Caco-2 (cell line): ENCODE results near the gene URI1. TPM values are rescaled to one million over a fixed set of nuclear protein-coding genes. Genes with fewer than 3 reads are reported as not detected.

ENCODE experiments used
- BruUV-seq: library from RNA; stranded (reverse); fragments of 400-500 nt; replicated peaks from 2 replicates; lab custom pipeline; 2021; lab: Mats Ljungman, UMichigan
- CTCF ChIA-PET: fragments of 300-600 bp; sonication (Branson Sonifier 250); formaldehyde crosslinking; loops from one replicate; lab custom pipeline; 2022; ENCODE audit warnings: antibody characterized with exemption; lab: Charles Lee
- POLR2A ChIA-PET: fragments of 300-600 bp; sonication (Branson Sonifier 250); formaldehyde crosslinking; loops from one replicate; lab custom pipeline; 2022; ENCODE audit warnings: antibody characterized with exemption; lab: Charles Lee
- DNase-seq, 2 experiments: peaks; one replicate each; pipeline versions ENCODE4 v3.0.0 to v3.0.0-alpha.2; 2020 to 2022
- H3K27me3 ChIP-seq: replicated peaks from 2 replicates; pipeline ENCODE4 v1.6.0; 2011; ENCODE audit warnings: low read length; ENCODE audit not compliant: control insufficient read depth, insufficient read depth
- H3K36me3 ChIP-seq: 2 replicates; pipeline ENCODE4 v1.5.1; 2011; ENCODE audit warnings: low read length; ENCODE audit not compliant: control insufficient read depth, insufficient read depth
- H3K4me1 ChIP-seq: fragments of 250-450 bp; sonication (Bioruptor Pico); 2 replicates; pipeline ENCODE4 v1.5.1; 2020; ENCODE audit warnings: mild to moderate bottlenecking
- H3K4me3 ChIP-seq: 2 replicates; pipeline ENCODE4 v1.5.1; 2011; ENCODE audit warnings: low read depth, mild to moderate bottlenecking, control low read depth, low read length
- H3K9me3 ChIP-seq: fragments of 250-450 bp; sonication (Bioruptor Pico); 2 replicates; pipeline ENCODE4 v1.5.1; 2020; ENCODE audit warnings: mild to moderate bottlenecking, moderate library complexity
- H3K27ac Mint-ChIP-seq: one replicate; pipeline ENCODE4 v1.8.0; 2022; ENCODE audit warnings: mixed read lengths; ENCODE audit not compliant: unreplicated experiment
- H3K27me3 Mint-ChIP-seq: one replicate; pipeline ENCODE4 v1.8.0; 2022; ENCODE audit warnings: mixed read lengths; ENCODE audit not compliant: insufficient read depth, unreplicated experiment
- H3K36me3 Mint-ChIP-seq: one replicate; pipeline ENCODE4 v1.8.0; 2022; ENCODE audit warnings: mild to moderate bottlenecking, mixed read lengths; ENCODE audit not compliant: insufficient read depth, unreplicated experiment
- H3K4me1 Mint-ChIP-seq: one replicate; pipeline ENCODE4 v1.8.0; 2022; ENCODE audit warnings: low read depth, mixed read lengths; ENCODE audit not compliant: unreplicated experiment
- H3K4me3 Mint-ChIP-seq: one replicate; pipeline ENCODE4 v1.8.0; 2022; ENCODE audit warnings: mild to moderate bottlenecking, moderate library complexity, mixed read lengths; ENCODE audit not compliant: unreplicated experiment
- H3K9me3 Mint-ChIP-seq: one replicate; pipeline ENCODE4 v1.8.0; 2022; ENCODE audit warnings: mixed read lengths; ENCODE audit not compliant: unreplicated experiment
- CTCF ChIP-seq, 2 experiments: fragments of 200-600 bp in 1 of 2; IDR thresholded peaks; 1 replicate in 1 of 2; 2 replicates in 1 of 2; pipeline versions ENCODE4 v1.5.1 to v1.8.0; 2011 to 2022; ENCODE audit warnings: antibody characterized with exemption in 1 of 2, control low read depth in 1 of 2, inconsistent platforms in 1 of 2, low read depth in 1 of 2, low read length in 1 of 2, mild to moderate bottlenecking in 1 of 2, moderate library complexity in 1 of 2; ENCODE audit not compliant: insufficient read depth in 1 of 2, severe bottlenecking in 1 of 2, unreplicated experiment in 1 of 2
- intact Hi-C: fragments of 100-400 bp; cut with micrococcal nuclease; formaldehyde crosslinking; loops from one replicate; pipeline ENCODE4 v1.10.0; 2022; ENCODE audit not compliant: unreplicated experiment
- total RNA-seq: library from RNA; stranded (reverse); gene quantifications from 2 replicates; pipeline ENCODE4 v1.2.3, GENCODE V29; 2022

URI1 gene
- total RNA-seq, 1 experiment from 2014 or later: 59.5 TPM

GRCh38 chr19:29971002-29971401 is 29.0 kb downstream of the URI1 start:
- no peaks in the 10 kb centered on the region for H3K4me1 Mint-ChIP-seq
- H3K36me3 ChIP-seq: no peaks in the 10 kb centered on the region
- H3K4me1 ChIP-seq: no peaks in the 10 kb centered on the region
- no peaks in the 10 kb centered on the region for H3K27me3 ChIP-seq
- ChIA-PET CTCF (no interaction called here), POLR2A (no interaction called here)
- no peak overlapping the region for H3K27ac Mint-ChIP-seq
- H3K9me3 Mint-ChIP-seq: no peaks in the 10 kb centered on the region
- no peak for TF ChIP-seq CTCF (IDR thresholded peaks at IDR 0.05; ENCODE audit: insufficient read depth in 1 of 2, low read depth in 1 of 2, low read length in 1 of 2, severe bottlenecking in 1 of 2, unreplicated experiment in 1 of 2)
- intact Hi-C loops: no loop called here
- no peaks in the 10 kb centered on the region for H3K9me3 ChIP-seq
- H3K27me3 Mint-ChIP-seq: no peaks in the 10 kb centered on the region
- no peak overlapping the region for H3K4me3 Mint-ChIP-seq
- no TSS peak for BruUV-seq
- H3K4me3 ChIP-seq: no peak overlapping the region
- no peaks in the 10 kb centered on the region for H3K36me3 Mint-ChIP-seq
- DNase-seq: no peak

- intact Hi-C loops: no loop called here
- Mint-ChIP-seq H3K27ac (no peak overlapping the region), H3K9me3 (no peaks in the 10 kb centered on the region), H3K4me1 (no peaks in the 10 kb centered on the region), H3K4me3 (no peak overlapping the region), H3K36me3 (no peaks in the 10 kb centered on the region), H3K27me3 (no peaks in the 10 kb centered on the region)
- TF ChIP-seq CTCF (IDR thresholded peaks at IDR 0.05; ENCODE audit: insufficient read depth in 1 of 2, low read depth in 1 of 2, low read length in 1 of 2, severe bottlenecking in 1 of 2, unreplicated experiment in 1 of 2): no peak
- Histone ChIP-seq H3K4me3 (no peak overlapping the region), H3K9me3 (no peaks in the 10 kb centered on the region), H3K4me1 (no peaks in the 10 kb centered on the region), H3K27me3 (no peaks in the 10 kb centered on the region), H3K36me3 (no peaks in the 10 kb centered on the region)
- no peak for DNase-seq
- POLR2A ChIA-PET: no interaction called here
- CTCF ChIA-PET: no interaction called here
- no TSS peak for BruUV-seq
Observed at GRCh38 chr19:29971648-29972047, 29.6 kb downstream of the URI1 start.

GRCh38 chr19:29974701-29975100 is 32.7 kb downstream of the URI1 start:
- Mint-ChIP-seq H3K27me3 (no peaks in the 10 kb centered on the region), H3K4me3 (no peak overlapping the region), H3K36me3 (no peaks in the 10 kb centered on the region), H3K9me3 (no peaks in the 10 kb centered on the region), H3K27ac (no peak overlapping the region), H3K4me1 (no peaks in the 10 kb centered on the region)
- Histone ChIP-seq H3K9me3 (no peaks in the 10 kb centered on the region), H3K4me3 (no peak overlapping the region), H3K36me3 (no peaks in the 10 kb centered on the region), H3K27me3 (no peaks in the 10 kb centered on the region), H3K4me1 (no peaks in the 10 kb centered on the region)
- DNase-seq: no peak
- ChIA-PET POLR2A (no interaction called here), CTCF (no interaction called here)
- no TSS peak for BruUV-seq
- TF ChIP-seq CTCF (IDR thresholded peaks at IDR 0.05; ENCODE audit: insufficient read depth in 1 of 2, low read depth in 1 of 2, low read length in 1 of 2, severe bottlenecking in 1 of 2, unreplicated experiment in 1 of 2): no peak
- intact Hi-C loops: no loop called here
